Nephron progenitor cell (in vitro differentiated cells): ENCODE results near the gene GADD45B.
"Not testable (repeated sequence)": the region's sequence is repeated elsewhere in the genome, so short reads cannot be mapped to it uniquely, and the experiment has no call there.

Experiments
- DNase-seq: peaks from one replicate; pipeline ENCODE4 v3.0.0; 2021
- H3K27ac Mint-ChIP-seq: 2 replicates; pipeline ENCODE4 v1.8.0; 2021; ENCODE audit warnings: mild to moderate bottlenecking, moderate library complexity, mixed read lengths
- H3K27me3 Mint-ChIP-seq: 2 replicates; pipeline ENCODE4 v1.8.0; 2021; ENCODE audit warnings: mild to moderate bottlenecking, low read depth, mixed read lengths; ENCODE audit not compliant: poor library complexity
- H3K36me3 Mint-ChIP-seq: 2 replicates; pipeline ENCODE4 v1.8.0; 2021; ENCODE audit warnings: low read depth, mixed read lengths
- H3K4me1 Mint-ChIP-seq: 2 replicates; pipeline ENCODE4 v1.8.0; 2021; ENCODE audit warnings: mixed read lengths
- H3K4me3 Mint-ChIP-seq: 2 replicates; pipeline ENCODE4 v1.8.0; 2021; ENCODE audit warnings: mild to moderate bottlenecking, moderate library complexity, mixed read lengths
- H3K9me3 Mint-ChIP-seq: 2 replicates; pipeline ENCODE4 v1.8.0; 2021; ENCODE audit warnings: mild to moderate bottlenecking, moderate library complexity, mixed read lengths
- TF ChIP-seq, protein P1 (sequence below): fragments of 200-600 bp; sonication (generic); IDR thresholded peaks from 2 replicates; pipeline ENCODE4 v1.5.0; 2021; ENCODE audit warnings: antibody characterized with exemption

Gene GADD45B

DNA sequence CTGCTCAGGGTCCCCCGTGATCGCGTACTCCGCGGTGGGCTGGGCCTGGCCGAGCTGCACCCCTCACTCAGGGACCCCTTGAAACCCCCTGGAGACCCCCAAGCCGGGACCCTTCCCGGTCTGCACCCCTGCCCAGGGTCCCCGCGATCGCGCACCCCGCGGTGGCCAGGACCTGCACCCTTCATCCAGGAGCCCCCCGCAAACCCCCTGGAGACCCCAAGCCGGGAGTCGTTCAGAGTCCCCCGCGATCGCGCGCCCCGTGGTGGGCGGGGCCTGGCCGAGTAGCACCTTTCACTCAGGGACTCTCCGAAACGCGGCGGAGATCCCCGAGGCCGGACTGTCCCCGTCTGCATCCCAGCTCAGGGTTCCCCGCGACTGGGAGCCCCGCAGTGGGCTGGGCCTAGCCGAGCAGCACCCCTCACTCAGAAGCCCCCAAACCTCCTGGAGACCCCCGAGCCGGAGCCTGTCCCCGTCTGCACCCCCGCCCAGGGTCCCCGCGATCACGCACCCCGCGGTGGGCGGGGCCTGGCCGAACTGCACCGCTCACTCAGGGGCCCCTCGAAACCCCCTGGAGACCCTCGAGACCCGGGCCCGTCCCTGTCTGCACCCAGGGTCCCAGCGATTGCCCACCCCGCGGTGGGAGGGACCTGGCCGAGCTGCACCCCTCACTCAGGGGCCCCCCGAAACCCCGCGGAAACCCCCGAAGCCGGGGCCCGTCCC, 19.9 kb upstream of the GADD45B start:
- DNase-seq: peak; percentile 57
- Mint-ChIP-seq H3K4me3 (peak overlapping the region; percentile 85), H3K4me1 (peaks cover 19% of the 10 kb centered on the region), H3K9me3 (no peaks in the 10 kb centered on the region), H3K36me3 (no peaks in the 10 kb centered on the region), H3K27ac (no peak overlapping the region), H3K27me3 (peaks cover under 1% of the 10 kb centered on the region)
- TF ChIP-seq, protein P1, sequence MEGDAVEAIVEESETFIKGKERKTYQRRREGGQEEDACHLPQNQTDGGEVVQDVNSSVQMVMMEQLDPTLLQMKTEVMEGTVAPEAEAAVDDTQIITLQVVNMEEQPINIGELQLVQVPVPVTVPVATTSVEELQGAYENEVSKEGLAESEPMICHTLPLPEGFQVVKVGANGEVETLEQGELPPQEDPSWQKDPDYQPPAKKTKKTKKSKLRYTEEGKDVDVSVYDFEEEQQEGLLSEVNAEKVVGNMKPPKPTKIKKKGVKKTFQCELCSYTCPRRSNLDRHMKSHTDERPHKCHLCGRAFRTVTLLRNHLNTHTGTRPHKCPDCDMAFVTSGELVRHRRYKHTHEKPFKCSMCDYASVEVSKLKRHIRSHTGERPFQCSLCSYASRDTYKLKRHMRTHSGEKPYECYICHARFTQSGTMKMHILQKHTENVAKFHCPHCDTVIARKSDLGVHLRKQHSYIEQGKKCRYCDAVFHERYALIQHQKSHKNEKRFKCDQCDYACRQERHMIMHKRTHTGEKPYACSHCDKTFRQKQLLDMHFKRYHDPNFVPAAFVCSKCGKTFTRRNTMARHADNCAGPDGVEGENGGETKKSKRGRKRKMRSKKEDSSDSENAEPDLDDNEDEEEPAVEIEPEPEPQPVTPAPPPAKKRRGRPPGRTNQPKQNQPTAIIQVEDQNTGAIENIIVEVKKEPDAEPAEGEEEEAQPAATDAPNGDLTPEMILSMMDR: no peak

DNA sequence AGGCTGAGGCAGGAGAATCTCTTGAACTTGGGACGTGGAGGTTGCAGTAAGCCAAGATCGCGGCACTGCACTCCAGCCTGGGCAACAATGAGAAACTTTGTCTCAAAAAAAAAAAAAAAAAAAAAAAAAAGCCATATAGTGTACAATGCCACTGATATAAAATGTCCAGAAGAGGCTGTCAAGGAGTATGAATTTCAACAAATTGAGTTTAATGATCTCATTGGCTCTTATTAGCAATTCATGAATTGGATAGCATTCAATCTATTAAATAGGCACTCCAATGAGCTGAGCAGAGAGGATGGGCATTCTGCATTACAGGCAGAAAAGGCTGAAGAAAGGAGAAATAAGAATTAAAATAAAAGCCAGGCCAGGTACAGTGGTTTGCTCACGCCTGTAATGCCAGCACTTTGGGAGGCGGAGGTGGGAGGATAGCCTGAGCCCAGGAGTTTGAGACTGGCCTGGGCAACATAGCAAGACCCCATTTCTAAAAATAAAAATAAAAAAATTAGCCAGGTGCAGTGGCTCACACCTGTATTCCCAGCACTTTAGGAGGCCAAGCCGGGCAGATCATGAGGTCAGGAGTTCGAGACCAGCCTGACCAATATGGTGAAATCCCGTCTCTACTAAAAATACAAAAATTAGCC, 18.4 kb upstream of the GADD45B start:
- Mint-ChIP-seq H3K4me1 (peaks cover 25% of the 10 kb centered on the region), H3K27ac (no peak overlapping the region), H3K4me3 (peak overlapping the region; percentile 87), H3K27me3 (peaks cover 5% of the 10 kb centered on the region), H3K36me3 (no peaks in the 10 kb centered on the region), H3K9me3 (no peaks in the 10 kb centered on the region)
- DNase-seq: no peak
- TF ChIP-seq, protein P1: no peak

DNA sequence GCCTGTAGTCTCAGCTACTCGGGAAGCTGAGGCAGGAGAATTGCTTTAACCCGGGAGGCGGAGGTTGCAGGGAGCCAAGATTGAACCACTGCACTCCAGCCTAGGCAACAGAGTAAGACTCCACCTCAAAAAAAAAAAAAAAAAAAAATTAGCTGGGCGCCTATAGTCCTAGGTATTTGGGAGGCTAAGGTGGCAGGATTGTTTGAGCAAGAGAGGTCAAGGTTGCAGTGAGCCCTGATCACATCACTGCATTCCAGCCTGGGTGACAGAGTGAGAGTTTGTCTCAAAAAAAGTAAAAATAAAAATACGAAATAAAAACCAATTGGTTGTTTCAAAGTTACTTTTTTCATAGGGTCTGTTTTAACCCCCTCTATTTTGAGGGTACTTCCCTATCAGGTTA, 17.9 kb upstream of the GADD45B start:
- Mint-ChIP-seq H3K36me3 (no peaks in the 10 kb centered on the region), H3K4me1 (peaks cover 25% of the 10 kb centered on the region), H3K27me3 (peaks cover 5% of the 10 kb centered on the region), H3K4me3 (no peak overlapping the region), H3K9me3 (no peaks in the 10 kb centered on the region), H3K27ac (no peak overlapping the region)
- no peak for DNase-seq
- TF ChIP-seq, protein P1: no peak

DNA sequence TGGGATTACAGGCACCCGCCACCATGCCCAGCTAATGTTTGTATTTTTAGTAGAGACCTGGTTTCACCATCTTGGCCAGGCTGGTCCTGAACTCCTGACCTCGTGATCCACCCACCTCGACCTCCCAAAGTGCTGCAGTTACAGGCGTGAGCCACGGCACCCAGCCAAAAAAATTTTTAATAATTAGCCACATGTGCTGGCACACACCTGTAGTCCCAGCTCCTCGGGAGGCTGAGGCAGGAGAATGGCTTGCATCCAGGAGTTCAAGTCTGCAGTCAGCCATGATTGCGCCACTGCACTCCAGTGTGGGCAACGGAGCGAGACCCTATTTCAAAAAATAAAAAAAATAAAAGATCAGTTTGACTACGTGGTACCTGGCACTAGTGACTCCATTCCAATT, 17.2 kb upstream of the GADD45B start:
- DNase-seq, H3K4me3 Mint-ChIP-seq, H3K27me3 Mint-ChIP-seq, H3K27ac Mint-ChIP-seq, H3K9me3 Mint-ChIP-seq, H3K36me3 Mint-ChIP-seq: not testable (repeated sequence)
- peaks cover 25% of the 10 kb centered on the region for H3K4me1 Mint-ChIP-seq

DNA sequence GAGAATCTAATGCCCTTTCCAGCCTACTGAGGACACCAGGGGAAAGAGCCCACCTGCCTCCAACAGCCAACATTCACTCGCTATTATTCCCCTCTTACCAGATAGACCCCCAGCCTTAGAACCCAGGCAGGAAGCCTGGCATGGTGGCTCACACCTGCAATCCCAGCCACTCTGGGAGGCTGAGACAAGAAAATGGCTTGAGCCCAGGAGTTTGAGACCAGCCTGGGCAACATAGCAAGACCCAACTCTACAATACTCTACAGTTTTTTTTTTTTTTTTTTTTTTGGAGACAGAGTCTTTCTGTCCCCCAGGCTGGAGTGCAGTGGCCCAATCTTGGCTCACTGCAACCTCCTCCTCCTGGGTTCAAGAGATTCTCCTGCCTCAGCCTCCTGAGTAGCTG, 15.7 kb upstream of the GADD45B start:
- Mint-ChIP-seq H3K27ac (no peak overlapping the region), H3K4me3 (no peak overlapping the region), H3K4me1 (peaks cover 16% of the 10 kb centered on the region), H3K9me3 (no peaks in the 10 kb centered on the region), H3K27me3 (peaks cover 5% of the 10 kb centered on the region), H3K36me3 (no peaks in the 10 kb centered on the region)
- TF ChIP-seq, protein P1: no peak
- DNase-seq: no peak

DNA sequence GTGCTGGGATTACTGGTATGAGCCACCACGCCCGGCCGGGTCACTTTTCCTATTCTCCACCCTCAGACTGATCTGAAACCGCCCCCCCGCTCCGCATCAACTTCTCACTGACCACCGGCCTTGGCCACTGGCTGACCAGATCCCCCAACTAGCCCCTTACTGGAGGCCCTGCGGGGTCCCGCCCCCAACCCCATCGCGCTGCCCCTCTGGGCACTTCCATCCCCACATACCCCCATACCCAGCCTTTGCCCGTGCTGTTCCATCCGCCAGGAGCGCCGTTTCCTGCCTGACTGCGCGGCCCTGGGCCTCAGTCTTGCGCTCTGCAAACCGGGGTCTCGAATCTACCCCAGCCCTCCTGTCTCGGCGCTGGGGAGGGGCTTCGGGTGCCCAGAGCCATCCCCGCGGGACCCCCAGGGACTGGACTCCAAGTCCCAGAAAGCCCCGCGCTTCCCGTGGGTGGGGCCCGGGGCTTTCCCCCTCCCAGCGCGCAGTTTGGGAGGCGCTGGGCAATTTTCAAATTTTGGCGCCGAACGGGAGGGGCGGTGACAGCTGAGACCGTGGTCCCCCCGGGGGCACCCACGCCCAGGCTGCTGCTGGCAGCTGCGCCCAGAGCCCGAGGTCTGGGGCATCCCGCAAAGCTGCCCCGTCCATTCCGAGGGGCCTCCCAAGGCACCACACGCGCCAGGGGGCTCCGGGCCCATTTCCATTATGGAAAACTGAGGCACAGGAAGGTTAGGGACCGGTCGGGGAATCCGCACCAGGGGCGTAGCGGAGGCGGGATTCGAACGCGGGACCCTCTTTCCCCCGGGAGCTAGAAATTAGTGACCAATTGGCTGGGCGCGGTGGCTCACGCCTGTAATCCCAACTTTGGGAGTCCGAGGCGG, 13.9 kb upstream of the GADD45B start:
- H3K27ac Mint-ChIP-seq: no peak overlapping the region
- peaks cover 5% of the 10 kb centered on the region for H3K27me3 Mint-ChIP-seq
- TF ChIP-seq, protein P1: no peak
- H3K9me3 Mint-ChIP-seq: no peaks in the 10 kb centered on the region
- H3K4me1 Mint-ChIP-seq: peaks cover 12% of the 10 kb centered on the region
- H3K36me3 Mint-ChIP-seq: no peaks in the 10 kb centered on the region
- H3K4me3 Mint-ChIP-seq: peak overlapping the region; percentile 74
- peak; percentile 63 for DNase-seq
